ENCODE data around the gene ETV5. TPM values are rescaled to one million over a fixed set of nuclear protein-coding genes. Genes with fewer than 3 reads are reported as not detected.

The ETV5 gene
- total and polyA plus RNA-seq, 2 donors (not counting 1 experiment from before 2014, with no cell fraction given): 0.12 to 0.74 TPM

- CTCF ChIA-PET: no interaction called here
- WGBS (ENCODE audit: insufficient coverage): no CpG with 5 or more reads among the region's 5 CpGs
- no peak for ATAC-seq (ENCODE audit: low read depth)
These were observed 35.4 kb upstream of the ETV5 start for GRCh38 chr3:186144257-186144656.

DNA sequence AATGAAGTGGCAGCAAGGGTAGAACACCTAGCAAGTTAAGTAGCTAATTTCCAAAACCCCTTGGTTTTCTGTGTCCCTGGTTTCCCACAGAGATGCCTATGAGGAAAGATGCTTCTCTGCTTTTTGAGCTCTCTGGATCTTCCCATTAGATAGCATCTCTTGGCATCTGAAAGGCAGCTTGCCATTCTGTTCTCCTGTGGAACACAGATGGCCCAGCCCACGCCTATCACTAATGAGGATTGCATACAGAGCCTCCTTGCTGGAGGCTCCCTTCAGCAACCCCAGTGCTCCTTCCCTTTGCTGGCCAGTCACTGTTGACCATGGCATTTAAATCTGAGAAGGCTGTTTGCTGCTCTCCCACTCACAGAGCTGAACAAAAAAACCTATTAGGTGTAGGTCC is 34.4 kb upstream of the ETV5 start:
- WGBS (ENCODE audit: insufficient coverage): 88% methylated on average over 1 of the region's 1 CpG
- H3K27me3 Mint-ChIP-seq: peaks cover 7% of the 10 kb centered on the region
- no peak overlapping the region for H3K27ac ChIP-seq (ENCODE audit: low read length in 2 of 2)
- DNase-seq (no peak), ATAC-seq (ENCODE audit: low read depth) (no peak)
- H3K4me3 ChIP-seq (ENCODE audit: control extremely low read depth in 1 of 5, extremely low read depth in 1 of 5, insufficient read depth in 1 of 5, low read depth in 2 of 5, low read length in 4 of 5): no peak overlapping the region
- H3K4me1 Mint-ChIP-seq: no peaks in the 10 kb centered on the region
- H3K4me1 ChIP-seq (ENCODE audit: control insufficient read depth in 2 of 2, insufficient read depth in 2 of 2, low read length in 2 of 2): no peaks in the 10 kb centered on the region
- no peak overlapping the region for H3K9ac ChIP-seq (ENCODE audit: low read length)
- no peak overlapping the region for H3K4me2 ChIP-seq (replicated peaks; ENCODE audit: low read depth, low read length, poor library complexity, severe bottlenecking)
- ChIA-PET CTCF (no interaction called here), POLR2A (no interaction called here)
- no peak overlapping the region for H3K27ac Mint-ChIP-seq
- TF ChIP-seq EZH2 (IDR thresholded peaks at IDR 0.05; ENCODE audit: borderline replicate concordance, insufficient read depth, low read depth, low read length, poor library complexity, severe bottlenecking) (no peak), CTCF (IDR thresholded peaks at IDR 0.05) (no peak)
- intact Hi-C loops (cut with micrococcal nuclease): no loop called here
- peaks cover 0 to 3% (median 2%) of the 10 kb centered on the region in 4 experiments for H3K27me3 ChIP-seq (replicated peaks in 1 of 4; ENCODE audit: control extremely low read depth in 1 of 4, control insufficient read depth in 3 of 4, insufficient read depth in 4 of 4, low read length in 3 of 4)
- H2AFZ ChIP-seq (ENCODE audit: insufficient read depth, low read depth, low read length, poor library complexity, severe bottlenecking): no peak overlapping the region
- no peaks in the 10 kb centered on the region for H4K20me1 ChIP-seq (ENCODE audit: control insufficient read depth, insufficient read depth, low read length, poor library complexity, severe bottlenecking)
- no peak overlapping the region for H3K4me3 Mint-ChIP-seq
- no peaks in the 10 kb centered on the region for H3K79me2 ChIP-seq (ENCODE audit: control insufficient read depth, insufficient read depth, low read length)
- H3K9me3 Mint-ChIP-seq (ENCODE audit: insufficient read depth): no peaks in the 10 kb centered on the region
- no peaks in the 10 kb centered on the region for H3K36me3 ChIP-seq (replicated peaks in 1 of 2; ENCODE audit: control extremely low read depth in 1 of 2, control insufficient read depth in 1 of 2, extremely low read depth in 1 of 2, insufficient read depth in 2 of 2, low read length in 1 of 2)
- no peaks in the 10 kb centered on the region for H3K9me3 ChIP-seq (ENCODE audit: control extremely low read depth in 1 of 3, control insufficient read depth in 2 of 3, insufficient read depth in 1 of 3, low read length in 2 of 3)

More at GRCh38 chr3:186144257-186144656, 35.4 kb upstream of the ETV5 start:
- no peak for DNase-seq
- H3K27me3 Mint-ChIP-seq: peaks cover 7% of the 10 kb centered on the region
- H3K9ac ChIP-seq (ENCODE audit: low read length): no peak overlapping the region
- no peak overlapping the region for H3K27ac ChIP-seq (ENCODE audit: low read length in 2 of 2)
- no peak overlapping the region for H3K4me2 ChIP-seq (replicated peaks; ENCODE audit: low read depth, low read length, poor library complexity, severe bottlenecking)
- H3K4me3 ChIP-seq (ENCODE audit: control extremely low read depth in 1 of 5, extremely low read depth in 1 of 5, insufficient read depth in 1 of 5, low read depth in 2 of 5, low read length in 4 of 5): no peak overlapping the region
- H3K9me3 Mint-ChIP-seq (ENCODE audit: insufficient read depth): no peaks in the 10 kb centered on the region
- no peaks in the 10 kb centered on the region for H4K20me1 ChIP-seq (ENCODE audit: control insufficient read depth, insufficient read depth, low read length, poor library complexity, severe bottlenecking)
- no peaks in the 10 kb centered on the region for H3K4me1 ChIP-seq (ENCODE audit: control insufficient read depth in 2 of 2, insufficient read depth in 2 of 2, low read length in 2 of 2)
- H3K4me1 Mint-ChIP-seq: no peaks in the 10 kb centered on the region
- H3K27me3 ChIP-seq (replicated peaks in 1 of 4; ENCODE audit: control extremely low read depth in 1 of 4, control insufficient read depth in 3 of 4, insufficient read depth in 4 of 4, low read length in 3 of 4): peaks cover 0 to 3% (median 2%) of the 10 kb centered on the region in 4 experiments
- H3K4me3 Mint-ChIP-seq: no peak overlapping the region
- no peak overlapping the region for H3K27ac Mint-ChIP-seq
- intact Hi-C loops (cut with micrococcal nuclease): no loop called here
- no peaks in the 10 kb centered on the region for H3K36me3 ChIP-seq (replicated peaks in 1 of 2; ENCODE audit: control extremely low read depth in 1 of 2, control insufficient read depth in 1 of 2, extremely low read depth in 1 of 2, insufficient read depth in 2 of 2, low read length in 1 of 2)
- no peaks in the 10 kb centered on the region for H3K9me3 ChIP-seq (ENCODE audit: control extremely low read depth in 1 of 3, control insufficient read depth in 2 of 3, insufficient read depth in 1 of 3, low read length in 2 of 3)
- H2AFZ ChIP-seq (ENCODE audit: insufficient read depth, low read depth, low read length, poor library complexity, severe bottlenecking): no peak overlapping the region
- H3K79me2 ChIP-seq (ENCODE audit: control insufficient read depth, insufficient read depth, low read length): no peaks in the 10 kb centered on the region
- POLR2A ChIA-PET: no interaction called here
- TF ChIP-seq CTCF (IDR thresholded peaks at IDR 0.05) (no peak), EZH2 (IDR thresholded peaks at IDR 0.05; ENCODE audit: borderline replicate concordance, insufficient read depth, low read depth, low read length, poor library complexity, severe bottlenecking) (no peak)
